Aorta (tissue), 5 donors: Measurements from ENCODE around the gene KCNJ4. TPM values are rescaled to one million over a fixed set of nuclear protein-coding genes. Genes with fewer than 3 reads are reported as not detected.
A peak's percentile ranks its signal among the peaks of the same experiment; 100 is the strongest.
"Not testable (repeated sequence)": the region's sequence is repeated elsewhere in the genome, so short reads cannot be mapped to it uniquely, and the experiment has no call there.

Experiments used
- ATAC-seq: fragments of 200-7000 bp; cut with Tn5 transposase; one replicate; pipeline ENCODE4 v1.9.1; 2022; ENCODE audit warnings: moderate library complexity; ENCODE audit not compliant: low FRiP score
- DNase-seq, 2 donors: peaks; one replicate each; pipeline ENCODE4 v3.0.0-alpha.2; 2020
- H3K27ac ChIP-seq, 2 donors: one replicate each; pipeline ENCODE4 v1.5.1; 2013; ENCODE audit warnings: low read length in 2 of 2, mild to moderate bottlenecking in 2 of 2, moderate library complexity in 2 of 2, control low read depth in 1 of 2, inconsistent platforms in 1 of 2, low read depth in 1 of 2
- H3K27me3 ChIP-seq, 2 donors: one replicate each; pipeline ENCODE4 v1.6.1; 2013; ENCODE audit warnings: control low read depth in 1 of 2, low read length in 1 of 2, mild to moderate bottlenecking in 1 of 2, moderate library complexity in 1 of 2; ENCODE audit not compliant: insufficient read depth in 2 of 2, control insufficient read depth in 1 of 2
- H3K36me3 ChIP-seq, 2 donors: one replicate each; pipeline ENCODE4 v1.6.1; 2013; ENCODE audit warnings: control low read depth in 1 of 2, low read length in 1 of 2, mild to moderate bottlenecking in 1 of 2; ENCODE audit not compliant: insufficient read depth in 2 of 2, control insufficient read depth in 1 of 2
- H3K4me1 ChIP-seq, 2 donors: one replicate each; pipeline ENCODE4 v1.6.1; 2013; ENCODE audit warnings: low read length in 2 of 2, control low read depth in 1 of 2, mild to moderate bottlenecking in 1 of 2, moderate library complexity in 1 of 2; ENCODE audit not compliant: insufficient read depth in 2 of 2, control insufficient read depth in 1 of 2
- H3K4me3 ChIP-seq, 2 donors: one replicate each; pipeline ENCODE4 v1.5.1; 2013; ENCODE audit warnings: low read length in 2 of 2, control low read depth in 1 of 2, mild to moderate bottlenecking in 1 of 2
- H3K9me3 ChIP-seq: one replicate; pipeline ENCODE4 v1.6.1; 2013; ENCODE audit warnings: mild to moderate bottlenecking, low read length; ENCODE audit not compliant: control insufficient read depth
- WGBS, 2 donors: extraction: QIAGEN DNeasy Blood & Tissue Kit; methylation state at CpG; one replicate each; pipeline ENCODE4 v1.1.7; 2013; 5-methylcytosine and 5-hydroxymethylcytosine counted together
- intact Hi-C, 2 donors: fragments of 100-400 bp; cut with DNase I; formaldehyde crosslinking; loops; one replicate each; pipeline versions ENCODE4 v1.14.2 to v1.15.0; 2022
- polyA plus RNA-seq, 2 donors: library from polyadenylated mRNA; stranded (reverse); fragments of 200-250 nt; gene quantifications; one replicate each; pipeline ENCODE4 v1.2.3, GENCODE V29; 2013
- total RNA-seq, 2 donors: library from RNA; stranded (reverse); fragmentation: NEBNext Ultra II Directional; extraction: Animal tissue kit (Norgen Biotek cat#: 25700); gene quantifications; one replicate each; pipeline ENCODE4 v1.2.1, GENCODE V29; 2021
- donor health status: healthy with polysubstance abuse.
- donor health status: Bipolar disorder and iron deficiency.
- donor health status: DM: no; HTN: no; CAD: no.
- donor health status: DM: no; HTN: no; CAD: no.
- donor health status: DM: yes; HTN: yes; CAD: no.

Gene KCNJ4
- total and polyA plus RNA-seq, 4 donors = not detected

GRCh38 chr22:38397189-38398085, 57.6 kb downstream of the KCNJ4 start:
- H3K27ac ChIP-seq = no peak overlapping the region
- no peaks in the 10 kb centered on the region for H3K9me3 ChIP-seq
- peak; percentile 70 to 83 for DNase-seq
- no peaks in the 10 kb centered on the region for H3K4me1 ChIP-seq
- intact Hi-C loops = no loop called here
- peak; percentile 54 for ATAC-seq
- 3 to 5% methylated on average over 59 to 60 of the region's 60 CpGs for WGBS, 2 donors
- H3K36me3 ChIP-seq = no peaks in the 10 kb centered on the region
- H3K4me3 ChIP-seq = peak overlapping the region; percentile 95 to 97
- H3K27me3 ChIP-seq = no peaks in the 10 kb centered on the region

- ATAC-seq, H3K9me3 ChIP-seq, H3K27ac ChIP-seq, intact Hi-C loops, H3K4me3 ChIP-seq, H3K4me1 ChIP-seq, H3K27me3 ChIP-seq, DNase-seq, H3K36me3 ChIP-seq: not testable (repeated sequence)
- WGBS, 2 donors = 93 to 94% methylated on average over 12 of the region's 12 CpGs
Observed at GRCh38 chr22:38396440-38397069, 58.4 kb downstream of the KCNJ4 start.

GRCh38 chr22:38395944-38396343, 59.1 kb downstream of the KCNJ4 start:
- intact Hi-C loops, ATAC-seq, H3K9me3 ChIP-seq, H3K4me1 ChIP-seq, H3K4me3 ChIP-seq, DNase-seq, H3K27me3 ChIP-seq, H3K27ac ChIP-seq, H3K36me3 ChIP-seq: not testable (repeated sequence)

GRCh38 chr22:38394929-38395624, 59.9 kb downstream of the KCNJ4 start:
- H3K27me3 ChIP-seq, intact Hi-C loops, DNase-seq, H3K4me1 ChIP-seq, ATAC-seq, H3K36me3 ChIP-seq, H3K27ac ChIP-seq, H3K4me3 ChIP-seq, H3K9me3 ChIP-seq: not testable (repeated sequence)
- 73 to 76% methylated on average over 6 of the region's 6 CpGs for WGBS, 2 donors

GRCh38 chr22:38389428-38389818, 65.6 kb downstream of the KCNJ4 start:
- H3K27me3 ChIP-seq, H3K4me3 ChIP-seq, DNase-seq, H3K4me1 ChIP-seq, H3K36me3 ChIP-seq, H3K27ac ChIP-seq, H3K9me3 ChIP-seq, ATAC-seq, intact Hi-C loops: not testable (repeated sequence)
- WGBS, 2 donors = 86 to 90% methylated on average over 4 of the region's 4 CpGs

GRCh38 chr22:38388506-38389427, 66.2 kb downstream of the KCNJ4 start:
- ATAC-seq, H3K4me3 ChIP-seq, H3K9me3 ChIP-seq, H3K4me1 ChIP-seq, H3K36me3 ChIP-seq, H3K27ac ChIP-seq, intact Hi-C loops, H3K27me3 ChIP-seq, DNase-seq: not testable (repeated sequence)
- 91 to 93% methylated on average over 5 to 6 of the region's 6 CpGs for WGBS, 2 donors

GRCh38 chr22:38386918-38387317, 68.1 kb downstream of the KCNJ4 start:
- H3K4me1 ChIP-seq, H3K4me3 ChIP-seq, intact Hi-C loops, H3K36me3 ChIP-seq, H3K27me3 ChIP-seq, H3K27ac ChIP-seq, ATAC-seq, DNase-seq, H3K9me3 ChIP-seq: not testable (repeated sequence)
- WGBS, 2 donors = 77 to 78% methylated on average over 5 of the region's 5 CpGs

GRCh38 chr22:38383417-38383816, 71.6 kb downstream of the KCNJ4 start:
- DNase-seq (no peak), ATAC-seq (no peak)
- Histone ChIP-seq H3K4me1 (no peaks in the 10 kb centered on the region), H3K4me3 (no peak overlapping the region), H3K27me3 (no peaks in the 10 kb centered on the region), H3K27ac (no peak overlapping the region), H3K36me3 (peaks cover 0 to 2% of the 10 kb centered on the region in 2 donors), H3K9me3 (no peaks in the 10 kb centered on the region)
- intact Hi-C loops = no loop called here
- WGBS, 2 donors = 80 to 83% methylated on average over 2 of the region's 2 CpGs
